AG09309 (cell line): ENCODE measurements around the gene KIF1B.

Source experiments
- DNase-seq: peaks from one replicate; pipeline ENCODE4 v3.0.0-alpha.2; 2010; ENCODE audit warnings: low read depth
- H3K4me3 ChIP-seq: 2 replicates; pipeline ENCODE4 v1.5.1; 2011; ENCODE audit warnings: mild to moderate bottlenecking, low read depth, low read length, moderate library complexity; ENCODE audit not compliant: control insufficient read depth
- CTCF ChIP-seq: IDR thresholded peaks from 2 replicates; pipeline ENCODE4 v1.5.1; 2011; ENCODE audit warnings: mild to moderate bottlenecking, low read depth, low read length, inconsistent platforms; ENCODE audit not compliant: insufficient read depth, control insufficient read depth; ENCODE audit errors: missing control alignments

The KIF1B gene

GRCh38 chr1:10340930-10341590, 130.7 kb downstream of the KIF1B start:
- H3K4me3 ChIP-seq, result no peak overlapping the region
- TF ChIP-seq CTCF, result no peak
- DNase-seq, result no peak

GRCh38 chr1:10347109-10347508, 136.7 kb downstream of the KIF1B start:
- no peak for TF ChIP-seq CTCF
- H3K4me3 ChIP-seq, result no peak overlapping the region
- no peak for DNase-seq

GRCh38 chr1:10353282-10353681, 142.9 kb downstream of the KIF1B start:
- no peak for TF ChIP-seq CTCF
- H3K4me3 ChIP-seq, result no peak overlapping the region
- no peak for DNase-seq

GRCh38 chr1:10353693-10354092, 143.3 kb downstream of the KIF1B start:
- TF ChIP-seq CTCF, result no peak
- no peak overlapping the region for H3K4me3 ChIP-seq
- DNase-seq, result no peak

- no peak for DNase-seq
- no peak for TF ChIP-seq CTCF
- H3K4me3 ChIP-seq, result no peak overlapping the region
These were observed 149.7 kb downstream of the KIF1B start for GRCh38 chr1:10360045-10360444.

GRCh38 chr1:10361515-10361914, 151.1 kb downstream of the KIF1B start:
- no peak overlapping the region for H3K4me3 ChIP-seq
- no peak for TF ChIP-seq CTCF
- DNase-seq, result no peak
